Smooth muscle cell (in vitro differentiated cells): ENCODE measurements around the gene BORCS8. TPM values are rescaled to one million over a fixed set of nuclear protein-coding genes. Genes with fewer than 3 reads are reported as not detected.
"Not testable (repeated sequence)": the region's sequence is repeated elsewhere in the genome, so short reads cannot be mapped to it uniquely, and the experiment has no call there.

Source experiments
- DNase-seq: peaks from one replicate; lab custom pipeline; 2025; ENCODE audit not compliant: unreplicated experiment; lab: John Stamatoyannopoulos, UW
- H2AFZ ChIP-seq: fragments of 200-600 bp; sonication (generic); 2 replicates; pipeline ENCODE4 v1.6.0; 2016; ENCODE audit warnings: antibody characterized with exemption, low read depth, mild to moderate bottlenecking
- H3F3A ChIP-seq: fragments of 200-600 bp; sonication (generic); 2 replicates; pipeline ENCODE4 v1.6.0; 2017; ENCODE audit warnings: antibody characterized with exemption, low read depth
- H3K27ac ChIP-seq: fragments of 200-600 bp; sonication (generic); 2 replicates; pipeline ENCODE4 v1.5.1; 2016; ENCODE audit warnings: low read depth, mild to moderate bottlenecking
- H3K27me3 ChIP-seq: fragments of 200-600 bp; sonication (generic); 2 replicates; pipeline ENCODE4 v1.6.1; 2016; ENCODE audit warnings: low read depth, mild to moderate bottlenecking
- H3K36me3 ChIP-seq: fragments of 200-600 bp; sonication (generic); 2 replicates; pipeline ENCODE4 v1.5.1; 2016; ENCODE audit warnings: low read depth
- H3K4me1 ChIP-seq: fragments of 200-600 bp; sonication (generic); 2 replicates; pipeline ENCODE4 v1.5.1; 2016; ENCODE audit warnings: low read depth
- H3K4me2 ChIP-seq: fragments of 200-600 bp; sonication (generic); 2 replicates; pipeline ENCODE4 v1.6.0; 2016; ENCODE audit warnings: mild to moderate bottlenecking
- H3K4me3 ChIP-seq: fragments of 200-600 bp; sonication (generic); 2 replicates; pipeline ENCODE4 v1.5.1; 2016; ENCODE audit warnings: mild to moderate bottlenecking
- H3K79me2 ChIP-seq: fragments of 200-600 bp; sonication (generic); 2 replicates; pipeline ENCODE4 v1.6.0; 2016; ENCODE audit warnings: low read depth, mild to moderate bottlenecking
- H3K9ac ChIP-seq: fragments of 200-600 bp; sonication (generic); 2 replicates; pipeline ENCODE4 v1.6.0; 2016; ENCODE audit warnings: low read depth
- H3K9me3 ChIP-seq: fragments of 200-600 bp; sonication (generic); replicated peaks from 2 replicates; pipeline ENCODE4 v1.5.1; 2016; ENCODE audit warnings: low read depth
- H4K20me1 ChIP-seq: fragments of 200-600 bp; sonication (generic); 2 replicates; pipeline ENCODE4 v1.6.0; 2016; ENCODE audit warnings: low read depth
- WGBS: methylation state at CpG from one replicate; pipeline ENCODE4 v1.1.7; 2016; ENCODE audit warnings: low lambda C conversion rate; 5-methylcytosine and 5-hydroxymethylcytosine counted together
- polyA plus RNA-seq: library from polyadenylated mRNA; unstranded; fragments of >200 nt; fragmentation: Nextera tagmentation; extraction: Ambion mirVana; gene quantifications from 2 replicates; pipeline ENCODE4 v1.2.1, GENCODE V29; 2016
- total RNA-seq: library from RNA; depleted of rRNA; stranded (reverse); fragments of >200 nt; gene quantifications from 2 replicates; pipeline ENCODE4 v1.2.3, GENCODE V29; 2014
- TF ChIP-seq, protein P1 (sequence below): fragments of 200-600 bp; sonication (generic); IDR thresholded peaks from 2 replicates; pipeline ENCODE4 v1.5.1; 2017; ENCODE audit warnings: borderline replicate concordance, mild to moderate bottlenecking, antibody characterized with exemption; ENCODE audit not compliant: insufficient read depth, poor library complexity, severe bottlenecking

Gene BORCS8
- total and polyA plus RNA-seq, 2 experiments from 2014 or later: 10.0 to 15.7 TPM

DNA sequence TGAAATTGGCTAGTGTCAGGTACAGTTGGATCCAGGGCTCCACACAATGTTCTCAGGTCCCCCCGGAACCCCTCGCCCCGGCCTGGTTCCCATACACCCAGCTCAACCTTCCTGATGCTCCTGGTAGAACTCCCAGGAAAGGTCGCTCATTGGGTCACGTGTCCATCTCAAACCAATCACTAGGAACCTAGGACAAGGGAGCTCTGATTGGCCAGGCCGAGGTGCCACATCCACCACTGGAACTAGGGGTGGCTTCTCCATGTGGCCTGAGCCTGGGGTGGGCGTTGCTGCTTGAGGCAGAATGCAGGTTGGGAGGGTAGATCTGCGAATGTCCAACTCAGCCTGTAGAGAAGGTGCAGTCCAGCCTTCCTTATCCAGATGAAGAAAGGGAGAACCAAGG is 15.0 kb downstream of the BORCS8 start:
- TF ChIP-seq, protein P1, sequence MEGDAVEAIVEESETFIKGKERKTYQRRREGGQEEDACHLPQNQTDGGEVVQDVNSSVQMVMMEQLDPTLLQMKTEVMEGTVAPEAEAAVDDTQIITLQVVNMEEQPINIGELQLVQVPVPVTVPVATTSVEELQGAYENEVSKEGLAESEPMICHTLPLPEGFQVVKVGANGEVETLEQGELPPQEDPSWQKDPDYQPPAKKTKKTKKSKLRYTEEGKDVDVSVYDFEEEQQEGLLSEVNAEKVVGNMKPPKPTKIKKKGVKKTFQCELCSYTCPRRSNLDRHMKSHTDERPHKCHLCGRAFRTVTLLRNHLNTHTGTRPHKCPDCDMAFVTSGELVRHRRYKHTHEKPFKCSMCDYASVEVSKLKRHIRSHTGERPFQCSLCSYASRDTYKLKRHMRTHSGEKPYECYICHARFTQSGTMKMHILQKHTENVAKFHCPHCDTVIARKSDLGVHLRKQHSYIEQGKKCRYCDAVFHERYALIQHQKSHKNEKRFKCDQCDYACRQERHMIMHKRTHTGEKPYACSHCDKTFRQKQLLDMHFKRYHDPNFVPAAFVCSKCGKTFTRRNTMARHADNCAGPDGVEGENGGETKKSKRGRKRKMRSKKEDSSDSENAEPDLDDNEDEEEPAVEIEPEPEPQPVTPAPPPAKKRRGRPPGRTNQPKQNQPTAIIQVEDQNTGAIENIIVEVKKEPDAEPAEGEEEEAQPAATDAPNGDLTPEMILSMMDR: no peak
- Histone ChIP-seq H3K27ac (no peak overlapping the region), H3K27me3 (no peaks in the 10 kb centered on the region), H3K36me3 (no peaks in the 10 kb centered on the region), H3K4me2 (no peak overlapping the region), H3K4me1 (no peaks in the 10 kb centered on the region), H3K9me3 (no peaks in the 10 kb centered on the region), H3K9ac (no peak overlapping the region), H4K20me1 (no peaks in the 10 kb centered on the region), H3K4me3 (no peak overlapping the region), H3K79me2 (no peaks in the 10 kb centered on the region), H3F3A (no peaks in the 10 kb centered on the region), H2AFZ (no peak overlapping the region)
- 86% methylated on average over 8 of the region's 8 CpGs for WGBS
- no peak for DNase-seq

DNA sequence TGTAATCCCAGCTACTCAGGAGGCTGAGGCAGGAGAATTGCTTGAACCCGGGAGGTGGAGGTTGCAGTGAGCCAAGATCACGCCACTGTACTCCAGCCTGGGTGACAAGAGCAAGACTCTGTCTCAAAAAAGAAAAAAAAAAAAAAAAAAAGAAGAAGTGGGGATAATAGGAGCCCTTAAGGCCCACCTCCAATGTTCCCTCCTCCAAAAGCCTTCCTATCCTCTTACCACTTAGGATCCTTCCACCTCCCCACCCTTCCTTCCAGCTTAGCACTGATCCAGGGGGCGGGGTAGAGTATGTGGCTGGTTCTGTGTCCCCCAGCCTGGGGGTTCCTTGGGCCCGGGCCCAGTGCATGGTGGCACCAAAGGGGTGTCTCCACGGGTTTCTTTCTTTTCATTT is 18.7 kb downstream of the BORCS8 start:
- not testable (repeated sequence) for H3K4me1 ChIP-seq, H2AFZ ChIP-seq, H3K4me3 ChIP-seq, DNase-seq, H3K4me2 ChIP-seq, H3K9me3 ChIP-seq, H3K9ac ChIP-seq, H3K79me2 ChIP-seq, H3F3A ChIP-seq, H3K36me3 ChIP-seq, H3K27ac ChIP-seq, H3K27me3 ChIP-seq
- WGBS: 94% methylated on average over 5 of the region's 5 CpGs
- H4K20me1 ChIP-seq: peaks cover 11% of the 10 kb centered on the region

DNA sequence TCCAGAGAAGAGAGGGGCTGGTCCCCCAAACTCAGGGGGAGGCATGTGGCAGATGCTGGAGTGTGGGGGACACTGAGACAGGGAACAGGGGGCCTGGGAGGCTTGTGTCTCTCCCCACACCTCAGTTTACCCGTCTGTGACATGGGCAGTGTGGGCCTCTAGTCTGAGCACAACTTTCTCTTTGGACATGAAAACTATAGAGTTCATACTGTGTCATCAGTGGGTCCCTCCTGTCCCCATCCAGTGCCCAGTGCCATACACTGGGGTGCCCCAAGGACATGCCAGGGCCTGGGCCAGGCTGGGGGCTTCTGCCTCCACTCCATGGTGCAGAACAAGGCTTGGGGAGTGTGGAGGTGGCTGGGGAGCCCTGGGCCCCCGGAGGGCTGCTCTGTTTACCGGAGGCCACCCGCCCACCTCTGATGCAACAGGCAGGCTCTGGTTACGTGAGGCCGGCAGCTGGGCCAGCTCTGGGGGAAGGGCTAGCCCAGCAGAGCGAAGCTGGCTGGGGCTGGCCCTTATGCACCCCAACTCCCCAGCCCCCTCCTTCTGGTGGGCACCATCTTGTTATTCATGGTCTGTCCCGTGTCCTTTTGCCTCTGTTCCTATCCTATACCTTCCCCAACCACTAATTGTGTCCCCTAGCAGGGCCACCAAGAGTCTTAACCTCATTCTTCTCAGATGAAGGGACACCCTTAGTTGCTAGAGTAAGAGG is 20.0 kb downstream of the BORCS8 start:
- Histone ChIP-seq H3K27me3 (no peaks in the 10 kb centered on the region), H3F3A (no peaks in the 10 kb centered on the region), H3K4me3 (no peak overlapping the region), H3K27ac (no peak overlapping the region), H3K4me2 (peak overlapping the region; percentile 69), H3K9me3 (no peaks in the 10 kb centered on the region), H3K4me1 (no peaks in the 10 kb centered on the region), H4K20me1 (peaks cover 11% of the 10 kb centered on the region), H3K9ac (no peak overlapping the region), H3K36me3 (no peaks in the 10 kb centered on the region), H2AFZ (no peak overlapping the region), H3K79me2 (no peaks in the 10 kb centered on the region)
- WGBS: 33% methylated on average over 8 of the region's 8 CpGs
- peak; percentile 7 for DNase-seq
- TF ChIP-seq, protein P1: no peak

DNA sequence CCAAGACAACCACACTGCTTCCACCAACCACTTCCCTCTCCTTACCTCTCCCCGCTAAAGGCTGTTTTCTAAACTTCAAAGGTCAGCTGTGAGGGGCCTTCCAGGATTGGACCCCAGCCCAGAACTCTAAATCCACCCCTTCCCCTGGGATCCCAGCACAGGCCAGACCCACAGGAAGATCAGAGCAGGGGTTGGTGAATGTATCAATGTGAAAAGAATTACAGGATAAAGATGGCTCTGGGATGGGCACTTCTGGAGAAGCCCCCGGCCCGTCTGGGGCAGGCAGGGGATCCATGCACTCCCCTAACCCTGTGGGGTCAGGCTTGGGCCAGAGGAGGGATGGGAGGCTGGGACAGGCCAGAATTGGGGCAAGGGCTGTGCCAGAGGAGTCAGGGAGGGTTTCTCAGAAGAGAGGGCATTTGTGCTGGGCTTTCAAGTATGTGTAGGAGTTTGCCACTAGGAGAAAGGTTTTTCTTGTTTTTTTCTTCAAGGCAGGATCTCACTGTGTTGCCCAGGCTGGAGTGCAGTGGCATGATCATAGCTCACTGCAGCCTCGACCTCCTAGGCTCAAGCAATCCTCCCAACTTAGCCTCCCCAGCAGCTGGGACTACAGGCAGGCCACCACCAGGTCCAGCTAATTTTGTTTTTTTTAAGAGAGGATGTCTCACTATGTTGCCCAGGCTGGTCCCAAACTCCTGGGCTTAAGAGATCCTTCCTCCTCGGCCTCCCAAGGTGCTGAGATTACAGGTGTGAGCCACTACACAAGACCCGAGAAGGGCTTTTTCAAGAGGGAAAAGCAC is 20.9 kb downstream of the BORCS8 start:
- no peaks in the 10 kb centered on the region for H3K36me3 ChIP-seq
- no peaks in the 10 kb centered on the region for H3K27me3 ChIP-seq
- H3K27ac ChIP-seq: no peak overlapping the region
- H3K4me2 ChIP-seq: peak overlapping the region; percentile 81
- no peak for DNase-seq
- no peak overlapping the region for H3K9ac ChIP-seq
- 90% methylated on average over 6 of the region's 6 CpGs for WGBS
- H2AFZ ChIP-seq: no peak overlapping the region
- no peaks in the 10 kb centered on the region for H3K9me3 ChIP-seq
- H3K4me1 ChIP-seq: no peaks in the 10 kb centered on the region
- H3K79me2 ChIP-seq: no peaks in the 10 kb centered on the region
- no peaks in the 10 kb centered on the region for H3F3A ChIP-seq
- H3K4me3 ChIP-seq: no peak overlapping the region
- peaks cover 11% of the 10 kb centered on the region for H4K20me1 ChIP-seq
- TF ChIP-seq, protein P1: no peak
